HepG2 (cell line): ENCODE data around the gene DDRGK1. TPM values are rescaled to one million over a fixed set of nuclear protein-coding genes. Genes with fewer than 3 reads are reported as not detected.

ENCODE experiments used
- ATAC-seq: fragments of 200-7000 bp; cut with Tn5 transposase; 3 replicates; pipeline ENCODE4 v1.9.1; 2020; ENCODE audit warnings: mild to moderate bottlenecking, moderate library complexity
- BruUV-seq: library from RNA; stranded (reverse); fragments of 400-500 nt; replicated peaks from 2 replicates; lab custom pipeline; 2021; lab: Mats Ljungman, UMichigan
- CTCF ChIA-PET: fragments of 300-600 bp; formaldehyde crosslinking; extraction: SDS; loops from one replicate; lab custom pipeline; 2021; ENCODE audit warnings: low total read pairs, inconsistent platforms, low intra/inter-chr PET ratio; lab: Yijun Ruan, JAX
- POLR2A ChIA-PET: fragments of 350-600 bp; sonication (Branson Sonifier 250); formaldehyde crosslinking; loops from one replicate; lab custom pipeline; 2020; ENCODE audit warnings: antibody characterized with exemption, inconsistent platforms; lab: Yijun Ruan, JAX
- DNase-seq: peaks from one replicate; pipeline ENCODE4 v3.0.0-alpha.2; 2015; ENCODE audit warnings: low spot score
- FAIRE-seq: peaks from 3 replicates; lab custom pipeline; 2011; peaks lifted over from hg19 to GRCh38; lab: Jason Lieb, UNC
- H2AFZ ChIP-seq: one replicate; pipeline ENCODE4 v1.6.1; 2011; ENCODE audit warnings: low read length, inconsistent platforms
- H3K27ac ChIP-seq: fragments of 300-600 bp; 3 replicates; pipeline ENCODE4 v1.8.0; 2011; ENCODE audit warnings: mixed run types, mild to moderate bottlenecking, mixed read lengths, low read length, inconsistent platforms; ENCODE audit not compliant: insufficient read depth; ENCODE audit errors: extremely low read length
- H3K27me3 ChIP-seq, 2 experiments: fragments of 200-600 bp in 1 of 2; 2 replicates in 1 of 2; 3 replicates in 1 of 2; pipeline versions ENCODE4 v1.6.0 to v1.8.0; 2011; ENCODE audit warnings: low read length in 2 of 2, mild to moderate bottlenecking in 2 of 2, moderate library complexity in 2 of 2, inconsistent platforms in 1 of 2; ENCODE audit not compliant: insufficient read depth in 2 of 2, control insufficient read depth in 1 of 2
- H3K36me3 ChIP-seq, 2 experiments: fragments of 200-600 bp in 1 of 2; replicated peaks in 1 of 2; 2 replicates in 1 of 2; 3 replicates in 1 of 2; pipeline versions ENCODE4 v1.5.1 to v1.8.0; 2011; ENCODE audit warnings: low read length in 2 of 2, inconsistent platforms in 1 of 2; ENCODE audit not compliant: insufficient read depth in 2 of 2, control insufficient read depth in 1 of 2
- H3K4me1 ChIP-seq: 2 replicates; pipeline ENCODE4 v1.5.1; 2012; ENCODE audit warnings: low read length, inconsistent platforms; ENCODE audit not compliant: insufficient read depth
- H3K4me2 ChIP-seq: 2 replicates; pipeline ENCODE4 v1.6.0; 2011; ENCODE audit warnings: low read depth, low read length, inconsistent platforms
- H3K4me3 ChIP-seq, 3 experiments: fragments of 200-600 bp in 1 of 3; sonication (generic), shearing (Covaris generic) in 1 of 3; replicated peaks in 1 of 3; 2 replicates each; pipeline ENCODE4 v1.5.1; 2011 to 2016; ENCODE audit warnings: low read length in 3 of 3, inconsistent platforms in 2 of 3, low read depth in 2 of 3, mild to moderate bottlenecking in 2 of 3, control low read depth in 1 of 3, mixed read lengths in 1 of 3; ENCODE audit not compliant: insufficient read depth in 1 of 3
- H3K79me2 ChIP-seq: one replicate; pipeline ENCODE4 v1.6.1; 2011; ENCODE audit warnings: low read length, inconsistent platforms; ENCODE audit not compliant: insufficient read depth
- H3K9ac ChIP-seq: 2 replicates; pipeline ENCODE4 v1.6.0; 2011; ENCODE audit warnings: mild to moderate bottlenecking, low read depth, low read length, inconsistent platforms; ENCODE audit not compliant: insufficient read depth
- H3K9me3 ChIP-seq: 2 replicates; pipeline ENCODE4 v1.5.1; 2012; ENCODE audit warnings: mild to moderate bottlenecking, low read length
- H4K20me1 ChIP-seq: 2 replicates; pipeline ENCODE4 v1.6.0; 2011; ENCODE audit warnings: inconsistent platforms, mild to moderate bottlenecking, low read length, moderate library complexity; ENCODE audit not compliant: insufficient read depth
- ARNT ChIP-seq: fragments of 450-650 bp; IDR thresholded peaks from 2 replicates; pipeline ENCODE4 v1.6.1; 2017
- ATM ChIP-seq: fragments of 450-650 bp; IDR thresholded peaks from 2 replicates; pipeline ENCODE4 v1.7.1; 2017; ENCODE audit warnings: mild to moderate bottlenecking, borderline replicate concordance
- CHD4 ChIP-seq: fragments of 200-600 bp; sonication (generic); IDR thresholded peaks from 2 replicates; pipeline ENCODE4 v1.7.0; 2017; ENCODE audit warnings: mild to moderate bottlenecking, low read length, borderline replicate concordance
- ESRRA ChIP-seq: sonication (generic); formaldehyde crosslinking; IDR thresholded peaks from 2 replicates; pipeline ENCODE4 v1.5.1; 2020; ENCODE audit warnings: mild to moderate bottlenecking, low read depth, missing genetic modification reagents
- FOXM1 ChIP-seq: sonication (generic); formaldehyde crosslinking; IDR thresholded peaks from 2 replicates; pipeline ENCODE4 v1.5.0; 2020; ENCODE audit warnings: missing genetic modification reagents
- HNRNPUL1 ChIP-seq: fragments of 200-400 bp; formaldehyde crosslinking; IDR thresholded peaks from 2 replicates; pipeline ENCODE4 v1.6.1; 2017; ENCODE audit warnings: low read depth, mild to moderate bottlenecking, low read length, moderate library complexity
- JARID2 ChIP-seq: sonication (generic); formaldehyde crosslinking; IDR thresholded peaks from 2 replicates; pipeline ENCODE4 v1.8.1; 2023; ENCODE audit warnings: missing genetic modification reagents, inconsistent platforms; ENCODE audit not compliant: insufficient replicate concordance
- KLF12 ChIP-seq: sonication (generic); formaldehyde crosslinking; IDR thresholded peaks from 2 replicates; pipeline ENCODE4 v1.4.0; 2020; ENCODE audit warnings: missing genetic modification reagents, borderline replicate concordance
- KLF15 ChIP-seq: sonication (generic); formaldehyde crosslinking; IDR thresholded peaks from 2 replicates; pipeline ENCODE4 v1.8.1; 2023; ENCODE audit warnings: borderline replicate concordance, mild to moderate bottlenecking, inconsistent platforms, missing genetic modification reagents, mixed read lengths
- MIXL1 ChIP-seq: IDR thresholded peaks from 2 replicates; pipeline ENCODE4 v1.6.1; 2016
- NR2F6 ChIP-seq, 2 experiments: IDR thresholded peaks; 2 replicates each; pipeline ENCODE4 v1.6.1; 2016; ENCODE audit warnings: antibody characterized with exemption in 1 of 2, mild to moderate bottlenecking in 1 of 2
- NR3C1 ChIP-seq: sonication (generic); formaldehyde crosslinking; IDR thresholded peaks from 2 replicates; pipeline ENCODE4 v1.4.0; 2020; ENCODE audit warnings: missing genetic modification reagents
- REXO4 ChIP-seq: sonication (generic); formaldehyde crosslinking; IDR thresholded peaks from 2 replicates; pipeline ENCODE4 v1.8.0; 2022; ENCODE audit warnings: missing genetic modification reagents, mild to moderate bottlenecking, borderline replicate concordance
- SIX4 ChIP-seq: sonication (generic); formaldehyde crosslinking; IDR thresholded peaks from 2 replicates; pipeline ENCODE4 v1.4.0; 2020; ENCODE audit warnings: missing genetic modification reagents
- SMARCE1 ChIP-seq: fragments of 450-650 bp; IDR thresholded peaks from 2 replicates; pipeline ENCODE4 v1.6.1; 2017; ENCODE audit warnings: borderline replicate concordance
- SRSF9 ChIP-seq: fragments of 200-400 bp; formaldehyde crosslinking; IDR thresholded peaks from 2 replicates; pipeline ENCODE4 v1.6.1; 2018; ENCODE audit warnings: borderline replicate concordance, mild to moderate bottlenecking, low read depth, low read length; ENCODE audit not compliant: insufficient read depth, poor library complexity, severe bottlenecking
- ZC3H4 ChIP-seq: sonication (generic); formaldehyde crosslinking; IDR thresholded peaks from 2 replicates; pipeline ENCODE4 v1.4.0; 2020; ENCODE audit warnings: missing genetic modification reagents, borderline replicate concordance
- ZFP41 ChIP-seq: sonication (generic); formaldehyde crosslinking; IDR thresholded peaks from 2 replicates; pipeline ENCODE4 v1.4.0; 2020; ENCODE audit warnings: mild to moderate bottlenecking, missing genetic modification reagents, borderline replicate concordance
- ZFYVE20 ChIP-seq: sonication (generic); formaldehyde crosslinking; IDR thresholded peaks from 2 replicates; pipeline ENCODE4 v1.8.0; 2023; ENCODE audit warnings: low read depth, mild to moderate bottlenecking, moderate library complexity, missing genetic modification reagents, borderline replicate concordance
- ZNF770 ChIP-seq: sonication (generic); formaldehyde crosslinking; IDR thresholded peaks from 2 replicates; pipeline ENCODE4 v1.5.0; 2020; ENCODE audit warnings: mild to moderate bottlenecking, missing genetic modification reagents
- ZNF800 ChIP-seq: sonication (generic); formaldehyde crosslinking; IDR thresholded peaks from 2 replicates; pipeline ENCODE4 v1.4.0; 2020; ENCODE audit warnings: missing genetic modification reagents
- WGBS: methylation state at CpG from one replicate; pipeline ENCODE4 v1.1.6; 2017; ENCODE audit warnings: low lambda C conversion rate; 5-methylcytosine and 5-hydroxymethylcytosine counted together
- in situ Hi-C: cut with HindIII; loops from 2 replicates; pipeline ENCODE4 v1.10.0; 2017; ENCODE audit warnings: low pct_unique_long_range_greater_than_20kb; ENCODE audit not compliant: extremely low pct_ligation_motif_present
- intact Hi-C: fragments of 100-400 bp; cut with micrococcal nuclease; formaldehyde crosslinking; loops from one replicate; pipeline ENCODE4 v1.10.0; 2022; ENCODE audit not compliant: unreplicated experiment
- polyA plus RNA-seq, 8 experiments: library from polyadenylated mRNA; depleted of rRNA in 3 of 8; stranded (reverse) in 7 of 8; unstranded in 1 of 8; fragments of >200 nt; fragmentation: Illumina TruSeq in 4 of 8; extraction: Trizol in 4 of 8; gene quantifications; 2 replicates each; pipeline versions ENCODE4 v1.2.1 to v1.2.3, GENCODE V29; 2011 to 2016; ENCODE audit warnings: low read depth in 4 of 8, missing spikeins in 1 of 8, mixed read lengths in 1 of 8; ENCODE audit not compliant: insufficient read depth in 1 of 8
- total RNA-seq, 5 experiments: library from RNA; depleted of rRNA; stranded (reverse); fragments of >200 nt; fragmentation: Illumina TruSeq; extraction: Trizol; gene quantifications; 2 replicates each; pipeline ENCODE4 v1.2.3, GENCODE V29; 2016; ENCODE audit warnings: low read depth in 1 of 5

DDRGK1 gene
- total and polyA plus RNA-seq, 2 of the 13 experiments (the other 11 are each of a cell fraction or from before 2014, with no cell fraction given), result 96.7 to 149 TPM

GRCh38 chr20:3250091-3250504 is 45.6 kb upstream of the DDRGK1 start:
- Histone ChIP-seq H2AFZ (no peak overlapping the region), H3K27ac (no peak overlapping the region), H4K20me1 (no peaks in the 10 kb centered on the region), H3K36me3 (peaks cover 3 to 8% of the 10 kb centered on the region in 2 experiments), H3K4me3 (no peak overlapping the region), H3K4me1 (peaks cover 31% of the 10 kb centered on the region), H3K4me2 (peak overlapping the region; percentile 15), H3K27me3 (peaks cover 1 to 11% of the 10 kb centered on the region in 2 experiments; a peak in 2 of 5 replicates), H3K9ac (no peak overlapping the region), H3K79me2 (no peaks in the 10 kb centered on the region), H3K9me3 (no peaks in the 10 kb centered on the region)
- no TSS peak for BruUV-seq
- POLR2A ChIA-PET, result interaction anchor here (1.4 to 7.9 kb wide), 2 partner anchors 29 to 41 kb away, joined by 7 to 110 read pairs; partner anchors contain the start of gene ITPA
- in situ Hi-C loops, result loop anchor here (5.0 kb wide), 1 partner anchor 33 kb away; no protein-coding TSS in a partner anchor
- ATAC-seq (peak; percentile 85), FAIRE-seq (peak; percentile 89), DNase-seq (peak; percentile 88)
- intact Hi-C loops, result loop anchor here (1.0 kb wide), 2 partner anchors 18 to 32 kb away; no protein-coding TSS in a partner anchor
- CTCF ChIA-PET, result interaction anchor here (0.8 to 3.7 kb wide), 6 partner anchors 11 to 67 kb away, joined by 3 to 86 read pairs (median 4); partner anchors contain the start of gene SLC4A11
- 12% methylated on average over 10 of the region's 10 CpGs for WGBS
- TF ChIP-seq ZC3H4 (0 out of 2 replicates have a peak, but pooled peaks have one; percentile 51), SMARCE1 (no peak), NR3C1 (no peak), JARID2 (no peak), CHD4 (0 out of 2 replicates have a peak, but pooled peaks have one; percentile 27), REXO4 (0 out of 2 replicates have a peak, but pooled peaks have one; percentile 23), NR2F6 (IDR thresholded peaks at IDR 0.05) (peak; percentile 93), NR2F6 (CRISPR knock-in tag; IDR thresholded peaks at IDR 0.05) (peak; percentile 97), KLF15 (CRISPR knock-in tag) (no peak), ZNF770 (CRISPR knock-in tag) (peak; percentile 17; the same call in 1 of the 2 replicates), SRSF9 (no peak), SIX4 (no peak), MIXL1 (peak; percentile 65; the same call in 1 of the 2 replicates), ZNF800 (CRISPR knock-in tag) (no peak), ZFYVE20 (CRISPR knock-in tag) (no peak), ARNT (no peak), ZFP41 (CRISPR knock-in tag) (no peak), ESRRA (CRISPR knock-in tag) (peak; percentile 75; the same call in 1 of the 2 replicates), FOXM1 (no peak), KLF12 (CRISPR knock-in tag) (0 out of 2 replicates have a peak, but pooled peaks have one; percentile 45), ATM (no peak), HNRNPUL1 (no peak)
